HepG2 (cell line): Measurements from ENCODE around the gene PPM1H. TPM values are rescaled to one million over a fixed set of nuclear protein-coding genes. Genes with fewer than 3 reads are reported as not detected.

Experiments used
- ATAD3A ChIP-seq: sonication (generic); formaldehyde crosslinking; IDR thresholded peaks from 2 replicates; pipeline ENCODE4 v1.4.0; 2020; ENCODE audit warnings: missing genetic modification reagents
- FOXC1 ChIP-seq: sonication (generic); formaldehyde crosslinking; IDR thresholded peaks from 2 replicates; pipeline ENCODE4 v1.8.0; 2022; ENCODE audit warnings: mild to moderate bottlenecking, missing genetic modification reagents, borderline replicate concordance
- KLF6 ChIP-seq: IDR thresholded peaks from 2 replicates; pipeline ENCODE4 v1.8.0; 2016; ENCODE audit warnings: missing biosample characterization, missing genetic modification reagents
- MATR3 ChIP-seq: sonication (generic); formaldehyde crosslinking; IDR thresholded peaks from 2 replicates; pipeline ENCODE4 v1.4.0; 2020; ENCODE audit warnings: missing genetic modification reagents
- MXD4 ChIP-seq: IDR thresholded peaks from 2 replicates; pipeline ENCODE4 v1.6.1; 2016; ENCODE audit warnings: mild to moderate bottlenecking, missing biosample characterization, missing genetic modification reagents
- NFRKB ChIP-seq: fragments of 450-650 bp; IDR thresholded peaks from 2 replicates; pipeline ENCODE4 v1.6.1; 2017
- SATB2 ChIP-seq: sonication (generic); formaldehyde crosslinking; IDR thresholded peaks from 2 replicates; pipeline ENCODE4 v1.5.0; 2020; ENCODE audit warnings: missing genetic modification reagents
- SMC3 ChIP-seq: IDR thresholded peaks from 2 replicates; pipeline ENCODE4 v1.6.1; 2011; ENCODE audit warnings: low read length, improper control_type of control experiment
- SOX5 ChIP-seq: IDR thresholded peaks from 2 replicates; pipeline ENCODE4 v1.6.1; 2016; ENCODE audit warnings: borderline replicate concordance
- ZNF12 ChIP-seq: sonication (generic); formaldehyde crosslinking; IDR thresholded peaks from 2 replicates; pipeline ENCODE4 v1.5.0; 2020; ENCODE audit warnings: missing genetic modification reagents
- ZNF337 ChIP-seq: sonication (generic); formaldehyde crosslinking; IDR thresholded peaks from 2 replicates; pipeline ENCODE4 v1.5.1; 2020; ENCODE audit warnings: missing genetic modification reagents, low read depth, mild to moderate bottlenecking, borderline replicate concordance
- ZNF431 ChIP-seq: sonication (generic); formaldehyde crosslinking; IDR thresholded peaks from 2 replicates; pipeline ENCODE4 v1.9.0; 2022; ENCODE audit warnings: missing genetic modification reagents, low read depth, mild to moderate bottlenecking, borderline replicate concordance
- ZNF616 ChIP-seq: sonication (generic); formaldehyde crosslinking; IDR thresholded peaks from 2 replicates; pipeline ENCODE4 v1.5.0; 2020; ENCODE audit warnings: low read depth, mild to moderate bottlenecking, missing genetic modification reagents
- ZNF839 ChIP-seq: sonication (generic); formaldehyde crosslinking; IDR thresholded peaks from 2 replicates; pipeline ENCODE4 v1.4.0; 2020; ENCODE audit warnings: missing genetic modification reagents, mild to moderate bottlenecking, borderline replicate concordance
- ZZZ3 ChIP-seq: sonication (generic); formaldehyde crosslinking; IDR thresholded peaks from 2 replicates; pipeline ENCODE4 v1.4.0; 2020; ENCODE audit warnings: missing genetic modification reagents, mild to moderate bottlenecking, borderline replicate concordance
- polyA plus RNA-seq, 8 experiments: library from polyadenylated mRNA; depleted of rRNA in 3 of 8; stranded (reverse) in 7 of 8; unstranded in 1 of 8; fragments of >200 nt; fragmentation: Illumina TruSeq in 4 of 8; extraction: Trizol in 4 of 8; gene quantifications; 2 replicates each; pipeline versions ENCODE4 v1.2.1 to v1.2.3, GENCODE V29; 2011 to 2016; ENCODE audit warnings: low read depth in 4 of 8, missing spikeins in 1 of 8, mixed read lengths in 1 of 8; ENCODE audit not compliant: insufficient read depth in 1 of 8
- total RNA-seq, 5 experiments: library from RNA; depleted of rRNA; stranded (reverse); fragments of >200 nt; fragmentation: Illumina TruSeq; extraction: Trizol; gene quantifications; 2 replicates each; pipeline ENCODE4 v1.2.3, GENCODE V29; 2016; ENCODE audit warnings: low read depth in 1 of 5
- TF ChIP-seq, protein P1 (sequence below): sonication (generic); formaldehyde crosslinking; IDR thresholded peaks from 2 replicates; pipeline ENCODE4 v1.5.1; 2020; ENCODE audit warnings: missing genetic modification reagents, mild to moderate bottlenecking, borderline replicate concordance
- TF ChIP-seq, protein P2 (sequence below): sonication (generic); formaldehyde crosslinking; IDR thresholded peaks from 2 replicates; pipeline ENCODE4 v1.5.0; 2020; ENCODE audit warnings: mild to moderate bottlenecking, missing genetic modification reagents
- TF ChIP-seq, protein P3 (sequence below): IDR thresholded peaks from 2 replicates; pipeline ENCODE4 v1.4.0; 2020; ENCODE audit warnings: mild to moderate bottlenecking, missing genetic modification reagents
- TF ChIP-seq, protein P4 (sequence below): sonication (generic); formaldehyde crosslinking; IDR thresholded peaks from 2 replicates; pipeline ENCODE4 v1.8.0; 2023; ENCODE audit warnings: mild to moderate bottlenecking, missing genetic modification reagents

Gene PPM1H
- total and polyA plus RNA-seq, 2 of the 13 experiments (the other 11 are each of a cell fraction or from before 2014, with no cell fraction given), result 29.1 to 38.1 TPM

DNA sequence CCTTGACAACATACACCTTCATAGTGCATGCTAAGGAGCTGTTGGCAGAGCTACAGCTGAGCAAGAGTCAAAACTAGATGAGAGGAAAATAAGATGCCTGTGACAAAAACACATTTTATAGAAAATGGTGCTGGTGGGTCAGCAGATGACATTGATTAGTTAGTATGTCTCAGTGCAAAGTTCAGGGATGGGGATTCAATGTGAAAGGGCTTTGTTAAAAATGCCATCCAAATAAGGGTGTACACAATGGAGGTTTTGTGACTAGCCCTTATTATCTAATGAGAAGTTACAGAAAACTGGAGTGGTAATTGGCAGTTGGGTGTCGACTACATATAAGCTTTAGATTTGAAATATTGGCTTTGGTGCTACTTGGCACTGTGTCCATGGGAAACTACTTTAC is 299.3 kb downstream of the PPM1H start (continued):
- TF ChIP-seq, protein P1, sequence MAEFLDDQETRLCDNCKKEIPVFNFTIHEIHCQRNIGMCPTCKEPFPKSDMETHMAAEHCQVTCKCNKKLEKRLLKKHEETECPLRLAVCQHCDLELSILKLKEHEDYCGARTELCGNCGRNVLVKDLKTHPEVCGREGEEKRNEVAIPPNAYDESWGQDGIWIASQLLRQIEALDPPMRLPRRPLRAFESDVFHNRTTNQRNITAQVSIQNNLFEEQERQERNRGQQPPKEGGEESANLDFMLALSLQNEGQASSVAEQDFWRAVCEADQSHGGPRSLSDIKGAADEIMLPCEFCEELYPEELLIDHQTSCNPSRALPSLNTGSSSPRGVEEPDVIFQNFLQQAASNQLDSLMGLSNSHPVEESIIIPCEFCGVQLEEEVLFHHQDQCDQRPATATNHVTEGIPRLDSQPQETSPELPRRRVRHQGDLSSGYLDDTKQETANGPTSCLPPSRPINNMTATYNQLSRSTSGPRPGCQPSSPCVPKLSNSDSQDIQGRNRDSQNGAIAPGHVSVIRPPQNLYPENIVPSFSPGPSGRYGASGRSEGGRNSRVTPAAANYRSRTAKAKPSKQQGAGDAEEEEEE, result no peak
- TF ChIP-seq ZNF12 (CRISPR knock-in tag) (no peak), MATR3 (CRISPR knock-in tag) (no peak), ZNF337 (CRISPR knock-in tag) (no peak), MXD4 (no peak), KLF6 (CRISPR knock-in tag) (no peak), FOXC1 (CRISPR knock-in tag) (no peak), SOX5 (CRISPR knock-in tag) (peak; percentile 43; the same call in 1 of the 2 replicates), ZNF839 (CRISPR knock-in tag) (no peak), ATAD3A (CRISPR knock-in tag) (no peak), SMC3 (no peak), NFRKB (no peak), ZNF616 (CRISPR knock-in tag) (no peak), ZZZ3 (no peak), ZNF431 (CRISPR knock-in tag) (no peak), SATB2 (CRISPR knock-in tag) (no peak)
- TF ChIP-seq, protein P2, sequence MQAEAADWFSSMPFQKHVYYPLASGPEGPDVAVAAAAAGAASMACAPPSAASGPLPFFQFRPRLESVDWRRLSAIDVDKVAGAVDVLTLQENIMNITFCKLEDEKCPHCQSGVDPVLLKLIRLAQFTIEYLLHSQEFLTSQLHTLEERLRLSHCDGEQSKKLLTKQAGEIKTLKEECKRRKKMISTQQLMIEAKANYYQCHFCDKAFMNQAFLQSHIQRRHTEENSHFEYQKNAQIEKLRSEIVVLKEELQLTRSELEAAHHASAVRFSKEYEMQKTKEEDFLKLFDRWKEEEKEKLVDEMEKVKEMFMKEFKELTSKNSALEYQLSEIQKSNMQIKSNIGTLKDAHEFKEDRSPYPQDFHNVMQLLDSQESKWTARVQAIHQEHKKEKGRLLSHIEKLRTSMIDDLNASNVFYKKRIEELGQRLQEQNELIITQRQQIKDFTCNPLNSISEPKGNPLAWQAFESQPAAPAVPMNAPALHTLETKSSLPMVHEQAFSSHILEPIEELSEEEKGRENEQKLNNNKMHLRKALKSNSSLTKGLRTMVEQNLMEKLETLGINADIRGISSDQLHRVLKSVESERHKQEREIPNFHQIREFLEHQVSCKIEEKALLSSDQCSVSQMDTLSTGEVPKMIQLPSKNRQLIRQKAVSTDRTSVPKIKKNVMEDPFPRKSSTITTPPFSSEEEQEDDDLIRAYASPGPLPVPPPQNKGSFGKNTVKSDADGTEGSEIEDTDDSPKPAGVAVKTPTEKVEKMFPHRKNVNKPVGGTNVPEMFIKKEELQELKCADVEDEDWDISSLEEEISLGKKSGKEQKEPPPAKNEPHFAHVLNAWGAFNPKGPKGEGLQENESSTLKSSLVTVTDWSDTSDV (CRISPR knock-in tag), result no peak
- TF ChIP-seq, protein P3, sequence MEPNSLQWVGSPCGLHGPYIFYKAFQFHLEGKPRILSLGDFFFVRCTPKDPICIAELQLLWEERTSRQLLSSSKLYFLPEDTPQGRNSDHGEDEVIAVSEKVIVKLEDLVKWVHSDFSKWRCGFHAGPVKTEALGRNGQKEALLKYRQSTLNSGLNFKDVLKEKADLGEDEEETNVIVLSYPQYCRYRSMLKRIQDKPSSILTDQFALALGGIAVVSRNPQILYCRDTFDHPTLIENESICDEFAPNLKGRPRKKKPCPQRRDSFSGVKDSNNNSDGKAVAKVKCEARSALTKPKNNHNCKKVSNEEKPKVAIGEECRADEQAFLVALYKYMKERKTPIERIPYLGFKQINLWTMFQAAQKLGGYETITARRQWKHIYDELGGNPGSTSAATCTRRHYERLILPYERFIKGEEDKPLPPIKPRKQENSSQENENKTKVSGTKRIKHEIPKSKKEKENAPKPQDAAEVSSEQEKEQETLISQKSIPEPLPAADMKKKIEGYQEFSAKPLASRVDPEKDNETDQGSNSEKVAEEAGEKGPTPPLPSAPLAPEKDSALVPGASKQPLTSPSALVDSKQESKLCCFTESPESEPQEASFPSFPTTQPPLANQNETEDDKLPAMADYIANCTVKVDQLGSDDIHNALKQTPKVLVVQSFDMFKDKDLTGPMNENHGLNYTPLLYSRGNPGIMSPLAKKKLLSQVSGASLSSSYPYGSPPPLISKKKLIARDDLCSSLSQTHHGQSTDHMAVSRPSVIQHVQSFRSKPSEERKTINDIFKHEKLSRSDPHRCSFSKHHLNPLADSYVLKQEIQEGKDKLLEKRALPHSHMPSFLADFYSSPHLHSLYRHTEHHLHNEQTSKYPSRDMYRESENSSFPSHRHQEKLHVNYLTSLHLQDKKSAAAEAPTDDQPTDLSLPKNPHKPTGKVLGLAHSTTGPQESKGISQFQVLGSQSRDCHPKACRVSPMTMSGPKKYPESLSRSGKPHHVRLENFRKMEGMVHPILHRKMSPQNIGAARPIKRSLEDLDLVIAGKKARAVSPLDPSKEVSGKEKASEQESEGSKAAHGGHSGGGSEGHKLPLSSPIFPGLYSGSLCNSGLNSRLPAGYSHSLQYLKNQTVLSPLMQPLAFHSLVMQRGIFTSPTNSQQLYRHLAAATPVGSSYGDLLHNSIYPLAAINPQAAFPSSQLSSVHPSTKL (CRISPR knock-in tag), result peak; percentile 37; the same call in 1 of the 2 replicates
- TF ChIP-seq, protein P4, sequence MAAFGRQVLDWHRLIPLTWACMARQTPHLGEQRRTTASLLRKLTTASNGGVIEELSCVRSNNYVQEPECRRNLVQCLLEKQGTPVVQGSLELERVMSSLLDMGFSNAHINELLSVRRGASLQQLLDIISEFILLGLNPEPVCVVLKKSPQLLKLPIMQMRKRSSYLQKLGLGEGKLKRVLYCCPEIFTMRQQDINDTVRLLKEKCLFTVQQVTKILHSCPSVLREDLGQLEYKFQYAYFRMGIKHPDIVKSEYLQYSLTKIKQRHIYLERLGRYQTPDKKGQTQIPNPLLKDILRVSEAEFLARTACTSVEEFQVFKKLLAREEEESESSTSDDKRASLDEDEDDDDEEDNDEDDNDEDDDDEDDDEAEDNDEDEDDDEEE (CRISPR knock-in tag), result no peak
